Pancreas (tissue), 10 donors: ENCODE data around the gene YBX2. TPM values are rescaled to one million over a fixed set of nuclear protein-coding genes. Genes with fewer than 3 reads are reported as not detected.
A peak's percentile ranks its signal among the peaks of the same experiment; 100 is the strongest.

Experiments
- ATAC-seq, 4 donors: fragments of 200-7000 bp; cut with Tn5 transposase; one replicate each; pipeline versions ENCODE4 v1.8.0 to v1.9.1; 2020; ENCODE audit warnings: mild to moderate bottlenecking in 4 of 4, moderate library complexity in 4 of 4
- DNase-seq, 6 donors: peaks; one replicate each; pipeline ENCODE4 v3.0.0-alpha.2; 2020
- FAIRE-seq: peaks from 2 replicates; lab custom pipeline; 2012; peaks lifted over from hg19 to GRCh38; lab: Jason Lieb, UNC
- H3K27ac ChIP-seq, 4 donors: fragments of 200-600 bp; sonication (generic); 1 replicate in 3 of 4; 2 replicates in 1 of 4; pipeline versions ENCODE4 v1.5.0 to v1.8.0; 2020
- H3K27me3 ChIP-seq, 4 donors: fragments of 200-600 bp; one replicate each; pipeline ENCODE4 v1.8.0; 2021
- H3K36me3 ChIP-seq, 3 donors: fragments of 200-600 bp; sonication (generic) in 1 of 3; one replicate each; pipeline versions ENCODE4 v1.5.0 to v1.8.0; 2020 to 2021
- H3K4me1 ChIP-seq, 3 donors: fragments of 200-600 bp; one replicate each; pipeline ENCODE4 v1.8.0; 2021
- H3K4me3 ChIP-seq, 4 donors: fragments of 200-600 bp; sonication (generic) in 2 of 4; one replicate each; pipeline versions ENCODE4 v1.5.0 to v1.8.0; 2020 to 2021
- H3K9me3 ChIP-seq, 4 donors: fragments of 200-600 bp; one replicate each; pipeline ENCODE4 v1.8.0; 2021
- WGBS, 2 donors: extraction: QIAGEN DNeasy Blood & Tissue Kit; methylation state at CpG; one replicate each; pipeline ENCODE4 v1.1.7; 2013; 5-methylcytosine and 5-hydroxymethylcytosine counted together
- intact Hi-C, 3 donors: fragments of 100-400 bp; cut with DNase I; formaldehyde crosslinking; loops; one replicate each; pipeline versions ENCODE4 v1.11.1 to v1.14.2; 2022
- polyA plus RNA-seq, 2 donors: library from polyadenylated mRNA; stranded (reverse); fragments of 200-250 nt; gene quantifications; one replicate each; pipeline ENCODE4 v1.2.3, GENCODE V29; 2013
- total RNA-seq, 6 donors: library from RNA; stranded (reverse); fragmentation: NEBNext Ultra II Directional in 4 of 6; extraction: Animal tissue kit (Norgen Biotek cat#: 25700) in 4 of 6; gene quantifications; one replicate each; pipeline versions ENCODE4 v1.2.1 to v1.2.4, GENCODE V29; 2021 to 2023
- TF ChIP-seq, protein P1 (sequence below), 4 donors: fragments of 200-600 bp; sonication (generic) in 3 of 4; IDR thresholded peaks; one replicate each; pipeline versions ENCODE4 v1.5.0 to v1.8.0; 2021; ENCODE audit warnings: antibody characterized with exemption in 4 of 4
- donor health status: healthy with polysubstance abuse.
- donor health status: DM: no; HTN: no; CAD: no; lungs with moderate emphysema.
- donor health status: DM: no; HTN: no; CAD: no.
- donor health status: control.
- donor health status: control.
- donor health status: Bipolar disorder and iron deficiency.
- donor health status: DM: yes; HTN: yes; CAD: no.
- donor health status: DM: no; HTN: no; CAD: no.
- donor health status: DM: no; HTN: no; CAD: no.
- donor health status: DM: yes; HTN: yes; CAD: no.

The YBX2 gene
- total and polyA plus RNA-seq, 8 donors, result 0.12 to 1.2 (median 0.41) TPM

DNA sequence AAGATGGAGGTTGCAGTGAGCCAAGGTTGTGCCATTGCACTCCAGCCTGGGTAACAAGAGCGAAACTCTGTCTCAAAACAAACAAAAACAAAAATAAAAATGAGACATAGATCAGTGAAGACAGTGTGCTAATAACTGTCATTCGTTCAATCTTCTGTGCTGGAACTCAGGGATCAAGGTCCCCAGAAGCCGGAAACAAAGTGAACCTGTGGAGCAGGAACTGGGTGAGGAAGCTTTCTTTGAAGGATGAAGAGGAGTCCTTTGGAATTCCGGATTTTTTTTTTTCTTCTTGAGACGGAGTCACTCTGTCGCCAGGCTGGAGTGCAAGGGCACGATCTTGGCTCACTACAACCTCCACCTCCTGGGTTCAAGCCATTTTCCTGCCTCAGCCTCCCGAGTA lies 15.0 kb downstream of the YBX2 start:
- FAIRE-seq (no peak), DNase-seq (no peak), ATAC-seq (no peak)
- Histone ChIP-seq H3K4me1 (peaks cover 5 to 14% (median 9%) of the 10 kb centered on the region in 3 donors), H3K27ac (no peak overlapping the region), H3K9me3 (no peaks in the 10 kb centered on the region), H3K4me3 (no peak overlapping the region), H3K36me3 (no peaks in the 10 kb centered on the region), H3K27me3 (no peaks in the 10 kb centered on the region)
- TF ChIP-seq, protein P1, sequence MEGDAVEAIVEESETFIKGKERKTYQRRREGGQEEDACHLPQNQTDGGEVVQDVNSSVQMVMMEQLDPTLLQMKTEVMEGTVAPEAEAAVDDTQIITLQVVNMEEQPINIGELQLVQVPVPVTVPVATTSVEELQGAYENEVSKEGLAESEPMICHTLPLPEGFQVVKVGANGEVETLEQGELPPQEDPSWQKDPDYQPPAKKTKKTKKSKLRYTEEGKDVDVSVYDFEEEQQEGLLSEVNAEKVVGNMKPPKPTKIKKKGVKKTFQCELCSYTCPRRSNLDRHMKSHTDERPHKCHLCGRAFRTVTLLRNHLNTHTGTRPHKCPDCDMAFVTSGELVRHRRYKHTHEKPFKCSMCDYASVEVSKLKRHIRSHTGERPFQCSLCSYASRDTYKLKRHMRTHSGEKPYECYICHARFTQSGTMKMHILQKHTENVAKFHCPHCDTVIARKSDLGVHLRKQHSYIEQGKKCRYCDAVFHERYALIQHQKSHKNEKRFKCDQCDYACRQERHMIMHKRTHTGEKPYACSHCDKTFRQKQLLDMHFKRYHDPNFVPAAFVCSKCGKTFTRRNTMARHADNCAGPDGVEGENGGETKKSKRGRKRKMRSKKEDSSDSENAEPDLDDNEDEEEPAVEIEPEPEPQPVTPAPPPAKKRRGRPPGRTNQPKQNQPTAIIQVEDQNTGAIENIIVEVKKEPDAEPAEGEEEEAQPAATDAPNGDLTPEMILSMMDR (IDR thresholded peaks at IDR 0.05), result no peak
- WGBS, 2 donors, result 76 to 80% methylated on average over 8 of the region's 8 CpGs
- intact Hi-C loops, result loop anchor here in 1 of 3 donors (5.0 kb wide), 1 partner anchor 68 kb away; no protein-coding TSS in a partner anchor

DNA sequence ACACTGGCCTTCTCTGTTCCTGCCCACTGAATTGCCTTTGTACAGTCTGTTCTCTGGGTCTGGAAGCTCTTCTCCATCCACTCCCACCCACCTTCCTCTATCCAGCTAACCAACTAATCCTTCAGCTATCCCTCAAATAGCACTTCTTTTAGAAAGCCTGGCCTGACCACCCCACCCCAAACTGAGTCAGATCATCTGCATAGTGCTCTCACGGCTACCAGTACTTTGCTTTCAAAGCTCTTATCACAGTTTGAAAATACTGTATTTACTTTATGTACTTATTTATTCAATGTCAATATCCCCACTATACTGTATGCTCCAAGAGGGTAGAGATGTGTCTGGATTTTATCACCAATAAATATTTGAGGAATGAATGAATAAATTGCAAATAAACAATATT lies 27.7 kb downstream of the YBX2 start:
- DNase-seq, result no peak
- 24 to 32% methylated on average over 1 of the region's 1 CpG for WGBS, 2 donors
- TF ChIP-seq, protein P1 (IDR thresholded peaks at IDR 0.05), result no peak
- Histone ChIP-seq H3K27ac (no peak overlapping the region), H3K4me3 (no peak overlapping the region), H3K9me3 (no peaks in the 10 kb centered on the region), H3K4me1 (no peaks in the 10 kb centered on the region), H3K36me3 (no peaks in the 10 kb centered on the region), H3K27me3 (no peaks in the 10 kb centered on the region)
- ATAC-seq, result no peak
- intact Hi-C loops, result loop anchor here in 1 of 3 donors (10.0 kb wide), 1 partner anchor 48 kb away; the partner anchor contains the start of gene GPS2
- no peak for FAIRE-seq

DNA sequence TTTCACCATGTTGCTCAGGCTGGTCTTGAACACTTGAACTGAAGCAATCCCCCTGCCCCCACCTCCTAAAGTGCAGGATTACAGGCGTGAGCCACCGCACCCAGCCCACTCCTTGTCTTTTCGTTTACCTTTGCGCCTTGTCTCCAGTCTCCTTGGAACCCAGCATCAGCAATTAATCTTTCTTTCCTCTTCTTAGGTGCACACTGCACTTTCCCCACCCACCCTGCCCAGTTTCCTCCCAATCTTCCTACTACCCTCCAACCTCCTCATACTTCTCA lies 30.7 kb downstream of the YBX2 start:
- Histone ChIP-seq H3K36me3 (no peaks in the 10 kb centered on the region), H3K4me3 (peak overlapping the region in 2 of 4 donors; percentile 68 to 81), H3K27ac (peak overlapping the region in 3 of 4 donors; percentile 97 to 99 (median 99)), H3K4me1 (peaks cover 0 to 8% (median 6%) of the 10 kb centered on the region in 3 donors), H3K9me3 (no peaks in the 10 kb centered on the region), H3K27me3 (no peaks in the 10 kb centered on the region)
- TF ChIP-seq, protein P1 (IDR thresholded peaks at IDR 0.05), result no peak
- intact Hi-C loops, result loop anchor here in 1 of 3 donors (10.0 kb wide), 1 partner anchor 51 kb away; the partner anchor contains the start of gene GPS2
- FAIRE-seq (no peak), ATAC-seq (no peak), DNase-seq (no peak)
- WGBS, 2 donors, result 56 to 63% methylated on average over 4 of the region's 4 CpGs

DNA sequence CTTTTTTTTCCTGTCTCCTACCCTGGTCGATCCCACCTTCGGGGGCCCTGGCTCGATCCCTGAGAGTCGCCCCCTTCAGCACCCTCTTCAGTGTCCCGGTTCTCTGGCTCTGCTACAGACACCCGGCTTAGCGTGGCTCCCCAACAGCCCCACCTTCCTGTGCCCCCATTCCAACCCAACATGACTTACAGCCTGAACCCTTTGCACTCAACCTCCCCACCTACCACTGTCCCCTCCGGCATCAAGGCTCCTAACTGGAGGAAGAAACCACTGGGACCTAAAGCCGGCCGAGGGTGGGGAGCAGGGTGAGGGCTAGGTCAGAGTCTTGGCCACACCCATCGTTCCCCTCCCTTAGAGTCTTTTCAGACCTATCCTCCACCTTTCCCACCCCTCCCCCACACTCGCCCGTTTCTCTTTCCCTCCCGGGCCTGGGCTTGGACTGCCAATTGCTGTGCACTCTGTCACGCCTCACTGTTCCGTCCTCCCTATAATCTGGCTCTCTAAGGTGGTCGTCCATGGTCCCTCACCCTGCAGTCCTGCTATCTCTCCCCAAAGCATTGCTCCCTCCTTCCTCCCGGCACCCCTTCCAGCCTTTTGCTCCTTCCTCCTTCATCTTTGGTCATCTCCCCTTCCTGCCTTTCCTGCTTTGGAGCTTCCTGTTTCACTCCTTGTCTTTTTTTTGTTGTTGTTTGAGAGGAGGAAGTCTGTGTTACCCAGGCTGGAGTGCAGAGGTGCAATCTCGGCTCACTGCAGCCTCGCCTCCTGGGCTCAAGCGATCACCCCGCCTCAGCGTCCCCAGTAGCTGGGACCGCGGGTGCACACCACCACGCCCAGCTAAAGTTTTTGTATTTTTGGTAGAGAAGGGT lies 31.3 kb downstream of the YBX2 start:
- ATAC-seq, result peak; percentile 12 to 55 (median 38)
- Histone ChIP-seq H3K4me3 (peak overlapping the region; percentile 50 to 83 (median 74)), H3K36me3 (no peaks in the 10 kb centered on the region), H3K27ac (peak overlapping the region; percentile 97 to 99 (median 98)), H3K9me3 (no peaks in the 10 kb centered on the region), H3K4me1 (peaks cover 0 to 9% (median 6%) of the 10 kb centered on the region in 3 donors), H3K27me3 (no peaks in the 10 kb centered on the region)
- FAIRE-seq, result no peak
- TF ChIP-seq, protein P1 (IDR thresholded peaks at IDR 0.05), result no peak
- WGBS, 2 donors, result 11% methylated on average over 26 of the region's 26 CpGs
- peak; percentile 67 to 84 (median 78) for DNase-seq
- intact Hi-C loops, result loop anchor here in 1 of 3 donors (10.0 kb wide), 1 partner anchor 52 kb away; the partner anchor contains the start of gene GPS2
